Endothelial cell of umbilical vein (primary cell): ENCODE measurements around the gene LCMT1.

Experiments
- CTCF ChIP-seq, 2 donors: IDR thresholded peaks; 1 replicate in 1 of 2; 2 replicates in 1 of 2; pipeline ENCODE4 v1.5.1; 2011; ENCODE audit warnings: low read length in 2 of 2, mild to moderate bottlenecking in 2 of 2, moderate library complexity in 2 of 2, control low read depth in 1 of 2, inconsistent platforms in 1 of 2, low read depth in 1 of 2; ENCODE audit not compliant: insufficient read depth in 1 of 2; ENCODE audit errors: extremely low read depth in 1 of 2
- EZH2 ChIP-seq: IDR thresholded peaks from 2 replicates; pipeline ENCODE4 v1.6.1; 2012; ENCODE audit warnings: borderline replicate concordance, low read depth, mild to moderate bottlenecking, moderate library complexity, low read length, inconsistent platforms; ENCODE audit not compliant: severe bottlenecking
- MAX ChIP-seq: IDR thresholded peaks from 2 replicates; pipeline ENCODE4 v1.6.1; 2011; ENCODE audit not compliant: insufficient read depth, insufficient read length
- POLR2A ChIP-seq: IDR thresholded peaks from 2 replicates; pipeline ENCODE4 v1.6.1; 2012; ENCODE audit warnings: low read depth, mild to moderate bottlenecking, control low read depth, low read length
- POLR2AphosphoS5 ChIP-seq: IDR thresholded peaks from 2 replicates; pipeline ENCODE4 v1.6.1; 2012; ENCODE audit warnings: low read depth, mild to moderate bottlenecking, control low read depth, low read length, moderate library complexity; ENCODE audit not compliant: insufficient read depth

- no peak for TF ChIP-seq EZH2
- no peak for TF ChIP-seq CTCF (IDR thresholded peaks at IDR 0.05; ENCODE audit: extremely low read depth in 1 of 2, insufficient read depth in 1 of 2, low read depth in 1 of 2, low read length in 2 of 2)
- no peak for TF ChIP-seq POLR2A
- no peak for TF ChIP-seq POLR2AphosphoS5
- TF ChIP-seq MAX: no peak
Observed at GRCh38 chr16:25063865-25064264, 47.7 kb upstream of the LCMT1 start.
